GM21619 (cell line): Measurements from ENCODE around the gene C5orf34.
"Not testable (repeated sequence)": the region's sequence is repeated elsewhere in the genome, so short reads cannot be mapped to it uniquely, and the experiment has no call there.

ENCODE experiments used
- ATAC-seq: cut with Tn5 transposase; IDR thresholded peaks from one replicate; pipeline ENCODE4 v1.9.1; 2021; ENCODE audit not compliant: unreplicated experiment

Gene C5orf34

DNA sequence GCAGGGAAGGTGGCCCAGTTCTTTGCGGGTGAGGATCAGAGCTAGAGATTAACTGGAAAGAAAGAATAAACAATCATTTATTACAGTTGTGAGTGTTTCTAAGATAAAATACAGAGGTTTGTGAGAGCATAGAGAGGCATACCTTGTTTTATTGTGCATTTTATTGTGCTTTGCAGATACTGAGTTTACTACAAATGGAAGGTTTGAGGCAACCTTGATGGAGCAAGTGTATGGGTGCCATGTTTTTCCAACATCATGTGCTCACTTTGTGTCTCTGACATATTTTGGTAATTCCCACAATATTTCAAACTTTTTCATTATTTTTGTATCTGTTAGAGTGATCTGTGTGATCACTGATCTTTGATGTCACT, 715 bp upstream of the C5orf34 start:
- ATAC-seq: no peak

- peak; percentile 13 for ATAC-seq
Observed at GRCh38 chr5:43514471-43514815, 505 bp downstream of the C5orf34 start.

DNA sequence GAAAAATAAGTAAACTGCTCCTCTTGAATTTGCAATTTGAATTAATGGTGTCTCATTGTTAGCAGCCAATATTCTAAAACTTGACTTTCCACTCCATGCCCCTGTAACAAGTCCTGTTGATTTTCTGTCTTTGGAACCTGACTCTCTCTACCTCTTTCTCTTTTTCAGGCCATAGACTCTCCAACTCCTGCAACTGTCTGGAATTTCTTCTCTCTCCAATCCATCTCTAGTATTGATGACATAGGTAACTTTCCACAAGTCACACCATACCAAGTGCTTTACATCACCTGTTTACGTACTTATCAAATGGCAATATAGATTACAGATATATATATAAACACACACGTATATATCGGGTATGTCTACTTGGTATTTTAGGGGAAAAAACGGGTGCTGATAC, 923 bp downstream of the C5orf34 start:
- ATAC-seq: no peak

DNA sequence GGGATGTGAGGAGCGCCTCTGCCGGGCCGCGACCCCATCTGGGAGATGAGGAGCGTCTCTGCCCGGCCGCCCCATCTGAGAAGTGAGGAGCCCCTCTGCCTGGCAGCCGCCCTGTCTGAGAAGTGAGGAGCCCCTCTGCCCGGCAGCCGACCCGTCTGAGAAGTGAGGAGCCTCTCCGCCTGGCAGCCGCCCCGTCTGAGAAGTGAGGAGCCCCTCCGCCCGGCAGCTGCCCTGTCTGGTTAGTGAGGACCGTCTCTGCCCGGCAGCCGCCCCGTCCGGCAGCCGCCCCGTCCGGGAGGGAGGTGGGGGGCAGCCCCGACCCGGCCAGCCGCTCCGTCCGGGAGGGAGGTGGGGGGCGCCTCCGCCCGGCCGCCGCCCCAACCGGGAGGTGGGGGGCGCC, 3.9 kb downstream of the C5orf34 start:
- not testable (repeated sequence) for ATAC-seq

DNA sequence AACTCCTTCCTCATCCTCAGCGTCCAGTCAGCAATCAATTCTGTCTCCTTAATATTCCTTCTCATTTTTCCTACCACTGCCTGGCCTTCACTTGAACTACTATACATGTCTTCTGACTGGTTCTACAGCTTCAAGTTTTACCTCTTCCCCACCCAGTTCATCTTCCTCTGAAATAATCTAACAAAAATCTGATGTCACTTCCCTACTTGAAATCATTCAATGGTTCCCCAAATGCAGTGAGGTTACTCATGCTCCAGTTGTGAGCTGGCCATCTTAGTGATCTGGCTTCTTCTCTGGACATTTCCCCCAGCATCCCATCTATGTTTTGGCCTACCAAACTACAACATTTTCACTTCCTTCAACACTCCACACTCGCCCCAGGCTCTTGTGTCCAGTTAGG, 16.4 kb downstream of the C5orf34 start:
- no peak for ATAC-seq

DNA sequence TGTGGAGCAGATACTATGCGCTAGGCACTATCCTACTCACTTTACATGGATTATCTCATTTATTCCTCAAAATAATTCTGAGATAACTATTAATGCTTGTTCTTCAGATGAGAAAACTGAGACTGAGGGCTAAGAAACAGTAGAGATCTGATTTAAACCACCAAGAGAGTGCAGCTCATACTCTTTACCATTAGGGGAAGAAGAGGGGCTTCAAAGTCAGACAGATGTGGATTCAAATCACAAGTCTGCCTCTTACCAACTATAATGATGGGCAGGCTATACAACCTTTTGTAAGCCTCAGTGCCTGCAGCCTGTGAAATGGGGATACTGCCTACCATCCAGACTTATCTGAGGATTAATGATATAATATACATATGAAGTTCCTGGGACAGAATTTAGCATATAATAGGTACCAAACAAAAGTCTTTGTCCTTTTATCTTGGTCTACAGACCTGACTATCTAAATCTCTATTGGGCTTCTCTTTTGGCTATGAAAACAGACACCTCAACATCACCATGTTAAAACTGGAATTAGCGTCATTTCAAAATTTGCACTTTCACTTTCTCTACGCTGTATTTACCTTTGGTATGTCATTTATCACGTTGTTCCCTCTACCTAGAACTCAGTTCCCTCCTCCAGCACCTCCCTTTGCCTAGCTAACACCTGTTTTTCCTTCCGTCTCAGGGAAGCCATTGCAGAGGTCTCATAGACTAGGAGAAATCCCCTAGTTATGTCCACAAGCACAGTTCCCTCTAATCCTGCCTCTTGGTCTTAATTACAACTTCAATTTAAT, 17.4 kb downstream of the C5orf34 start:
- no peak for ATAC-seq

DNA sequence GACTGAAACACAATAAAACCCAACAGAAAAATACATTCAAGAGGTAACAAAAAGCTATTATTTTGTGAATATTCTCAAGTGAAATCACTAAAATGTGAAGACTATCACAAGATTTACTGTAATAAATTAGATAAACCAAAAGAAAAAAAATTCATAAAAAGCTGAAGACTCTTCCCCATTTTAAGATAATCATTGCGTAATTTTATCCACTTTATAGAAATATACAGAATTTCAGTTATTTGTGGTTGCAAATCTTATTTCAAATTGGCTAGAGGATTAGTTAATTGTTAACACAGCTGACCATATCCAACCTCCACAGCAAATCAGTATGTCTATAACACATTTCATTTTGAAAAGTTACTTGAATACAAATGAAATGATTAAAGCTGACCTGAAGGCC, 23.6 kb downstream of the C5orf34 start:
- ATAC-seq: no peak

GRCh38 chr5:43486353-43486752, 28.6 kb downstream of the C5orf34 start:
- no peak for ATAC-seq

- no peak for ATAC-seq
Observed at GRCh38 chr5:43485406-43485805, 29.5 kb downstream of the C5orf34 start.

GRCh38 chr5:43484106-43484849, 30.7 kb downstream of the C5orf34 start:
- peak; percentile 72 for ATAC-seq

- peak; percentile 87 for ATAC-seq
Observed at GRCh38 chr5:43483298-43484105, 31.4 kb downstream of the C5orf34 start, which contains the start of gene TMEM267. TSS of gene TMEM267 (minus strand) at chr5:43483865. CDS start at chr5:43453969, 29,896 bp downstream.

DNA sequence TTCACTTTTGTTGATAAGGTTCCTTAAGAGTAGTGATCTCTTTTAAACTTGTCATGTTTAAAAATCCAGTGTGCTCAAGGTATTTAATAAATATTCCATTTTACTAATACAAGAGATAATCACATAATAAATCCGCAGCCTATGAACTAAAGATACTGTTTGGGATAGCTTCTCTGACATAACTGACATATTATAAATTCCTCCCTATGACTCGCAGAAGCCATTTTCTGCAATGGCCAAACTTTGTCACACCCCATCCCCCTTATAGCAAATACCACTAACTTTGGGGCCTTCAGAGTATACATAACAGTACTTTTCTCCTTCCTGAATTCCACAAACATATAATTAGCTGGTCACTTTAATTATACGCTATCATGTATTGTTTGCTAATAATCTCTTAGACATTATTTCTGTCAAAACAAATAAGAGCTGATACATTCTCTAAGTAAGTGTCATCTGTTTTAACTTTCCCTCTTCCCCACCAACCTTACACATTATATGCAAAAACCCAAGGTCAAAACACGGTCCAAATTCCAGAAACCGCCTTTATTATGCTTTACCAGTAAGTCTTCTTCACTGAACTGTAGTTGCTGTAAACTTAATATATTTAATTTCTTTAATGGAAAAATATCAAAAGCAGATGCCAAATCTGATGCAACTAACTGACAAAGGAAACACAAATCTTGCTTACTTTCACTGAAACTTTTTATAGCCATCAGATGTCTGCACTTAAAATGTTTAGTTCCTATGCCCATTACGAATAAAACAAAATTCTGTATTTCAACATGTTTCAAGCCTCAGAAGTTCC, 32.3 kb downstream of the C5orf34 start:
- ATAC-seq: no peak

- ATAC-seq: no peak
Observed at GRCh38 chr5:43469671-43470391, 45.1 kb downstream of the C5orf34 start.

DNA sequence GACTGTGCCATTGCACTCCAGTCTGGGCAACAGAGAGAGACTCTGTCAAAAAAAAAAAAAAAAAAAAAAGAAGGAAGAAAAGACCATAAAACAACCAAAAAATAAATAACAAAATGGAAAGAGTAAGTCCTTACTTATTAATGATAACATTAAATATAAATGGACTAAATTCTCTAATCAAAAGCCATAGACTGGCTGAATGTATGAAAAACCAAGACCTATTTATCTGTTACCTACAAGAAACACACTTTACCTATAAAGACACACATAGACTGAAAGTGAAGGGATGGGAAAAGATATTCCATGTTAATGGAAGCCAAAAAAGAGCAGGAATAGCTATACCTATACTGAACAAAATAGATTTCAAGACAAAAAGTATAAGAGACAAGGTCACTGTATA, 47.8 kb downstream of the C5orf34 start:
- no peak for ATAC-seq

DNA sequence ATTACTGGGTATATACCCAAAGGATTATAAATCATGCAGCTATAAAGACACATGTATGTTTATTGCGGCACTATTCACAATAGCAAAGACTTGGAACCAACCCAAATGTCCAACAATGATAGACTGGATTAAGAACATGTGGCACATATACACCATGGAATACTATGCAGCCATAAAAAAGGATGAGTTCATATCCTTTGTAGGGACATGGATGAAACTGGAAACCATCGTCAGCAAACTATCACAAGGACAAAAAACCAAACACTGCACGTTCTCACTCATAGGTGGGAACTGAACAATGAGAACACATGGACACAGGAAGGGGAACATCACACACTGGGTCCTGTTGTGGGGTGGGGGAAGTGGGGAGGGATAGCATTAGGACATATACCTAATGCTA, 49.5 kb downstream of the C5orf34 start:
- not testable (repeated sequence) for ATAC-seq

DNA sequence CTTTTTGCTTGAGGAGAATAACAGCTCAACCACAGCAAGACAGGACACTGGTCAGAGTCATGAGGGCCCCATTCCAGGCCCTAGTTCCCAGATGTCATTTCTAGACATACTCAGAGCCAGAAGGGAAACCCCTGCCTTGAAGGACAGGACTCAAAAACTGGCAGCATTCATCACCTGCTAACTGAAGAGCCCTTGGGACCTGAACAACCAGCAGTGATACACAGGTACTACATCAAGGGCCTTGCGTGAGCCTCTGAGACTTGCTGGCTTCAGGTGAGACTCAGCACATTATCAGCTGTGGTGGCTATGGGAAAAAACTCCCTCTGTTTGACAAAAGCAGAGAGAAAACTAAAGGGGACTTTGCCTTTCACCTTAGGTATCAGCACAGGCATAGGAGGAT, 53.9 kb downstream of the C5orf34 start:
- ATAC-seq: no peak

DNA sequence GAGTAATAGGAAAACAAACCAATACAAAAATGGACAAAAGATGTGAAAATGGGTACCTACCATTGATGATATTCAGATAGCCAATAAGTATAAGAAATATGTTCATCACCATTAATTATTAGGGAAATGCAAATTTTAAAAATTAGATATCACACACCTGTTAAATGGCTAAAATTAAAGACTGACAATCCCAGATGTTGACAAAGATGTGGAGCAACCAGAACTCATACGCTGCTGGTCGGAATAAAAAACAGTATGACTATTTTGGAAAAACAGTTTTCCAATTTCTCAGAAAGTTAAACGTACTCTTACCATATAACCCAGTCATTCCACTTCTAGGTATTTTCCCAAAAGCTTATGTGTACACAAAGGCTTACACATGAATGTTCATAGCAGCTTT, 58.4 kb downstream of the C5orf34 start:
- ATAC-seq: no peak

DNA sequence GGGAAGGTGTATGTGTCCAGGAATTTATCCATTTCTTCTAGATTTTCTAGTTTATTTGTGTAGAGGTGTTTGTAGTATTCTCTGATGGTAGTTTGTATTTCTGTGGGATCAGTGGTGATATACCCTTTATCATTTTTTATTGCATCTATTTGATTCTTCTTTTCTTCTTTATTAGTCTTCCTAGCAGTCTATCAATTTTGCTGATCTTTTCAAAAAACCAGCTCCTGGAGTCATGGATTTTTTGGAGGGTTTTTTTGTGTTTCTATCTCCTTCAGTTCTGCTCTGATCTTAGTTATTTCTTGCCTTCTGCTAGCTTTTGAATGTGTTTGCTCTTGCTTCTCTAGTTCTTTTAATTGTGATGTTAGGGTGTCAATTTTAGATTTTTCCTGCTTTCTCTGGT, 73.4 kb downstream of the C5orf34 start:
- not testable (repeated sequence) for ATAC-seq

GRCh38 chr5:43437062-43437660, 77.8 kb downstream of the C5orf34 start:
- no peak for ATAC-seq
